GM18907 (cell line): ENCODE data around the gene BIRC6.
"Not testable (repeated sequence)": the region's sequence is repeated elsewhere in the genome, so short reads cannot be mapped to it uniquely, and the experiment has no call there.

Experiments used
- ATAC-seq: cut with Tn5 transposase; IDR thresholded peaks from one replicate; pipeline ENCODE4 v1.9.1; 2021; ENCODE audit warnings: mild to moderate bottlenecking, moderate library complexity; ENCODE audit not compliant: unreplicated experiment

Gene BIRC6, protein sequence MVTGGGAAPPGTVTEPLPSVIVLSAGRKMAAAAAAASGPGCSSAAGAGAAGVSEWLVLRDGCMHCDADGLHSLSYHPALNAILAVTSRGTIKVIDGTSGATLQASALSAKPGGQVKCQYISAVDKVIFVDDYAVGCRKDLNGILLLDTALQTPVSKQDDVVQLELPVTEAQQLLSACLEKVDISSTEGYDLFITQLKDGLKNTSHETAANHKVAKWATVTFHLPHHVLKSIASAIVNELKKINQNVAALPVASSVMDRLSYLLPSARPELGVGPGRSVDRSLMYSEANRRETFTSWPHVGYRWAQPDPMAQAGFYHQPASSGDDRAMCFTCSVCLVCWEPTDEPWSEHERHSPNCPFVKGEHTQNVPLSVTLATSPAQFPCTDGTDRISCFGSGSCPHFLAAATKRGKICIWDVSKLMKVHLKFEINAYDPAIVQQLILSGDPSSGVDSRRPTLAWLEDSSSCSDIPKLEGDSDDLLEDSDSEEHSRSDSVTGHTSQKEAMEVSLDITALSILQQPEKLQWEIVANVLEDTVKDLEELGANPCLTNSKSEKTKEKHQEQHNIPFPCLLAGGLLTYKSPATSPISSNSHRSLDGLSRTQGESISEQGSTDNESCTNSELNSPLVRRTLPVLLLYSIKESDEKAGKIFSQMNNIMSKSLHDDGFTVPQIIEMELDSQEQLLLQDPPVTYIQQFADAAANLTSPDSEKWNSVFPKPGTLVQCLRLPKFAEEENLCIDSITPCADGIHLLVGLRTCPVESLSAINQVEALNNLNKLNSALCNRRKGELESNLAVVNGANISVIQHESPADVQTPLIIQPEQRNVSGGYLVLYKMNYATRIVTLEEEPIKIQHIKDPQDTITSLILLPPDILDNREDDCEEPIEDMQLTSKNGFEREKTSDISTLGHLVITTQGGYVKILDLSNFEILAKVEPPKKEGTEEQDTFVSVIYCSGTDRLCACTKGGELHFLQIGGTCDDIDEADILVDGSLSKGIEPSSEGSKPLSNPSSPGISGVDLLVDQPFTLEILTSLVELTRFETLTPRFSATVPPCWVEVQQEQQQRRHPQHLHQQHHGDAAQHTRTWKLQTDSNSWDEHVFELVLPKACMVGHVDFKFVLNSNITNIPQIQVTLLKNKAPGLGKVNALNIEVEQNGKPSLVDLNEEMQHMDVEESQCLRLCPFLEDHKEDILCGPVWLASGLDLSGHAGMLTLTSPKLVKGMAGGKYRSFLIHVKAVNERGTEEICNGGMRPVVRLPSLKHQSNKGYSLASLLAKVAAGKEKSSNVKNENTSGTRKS (N-terminal part only)

DNA sequence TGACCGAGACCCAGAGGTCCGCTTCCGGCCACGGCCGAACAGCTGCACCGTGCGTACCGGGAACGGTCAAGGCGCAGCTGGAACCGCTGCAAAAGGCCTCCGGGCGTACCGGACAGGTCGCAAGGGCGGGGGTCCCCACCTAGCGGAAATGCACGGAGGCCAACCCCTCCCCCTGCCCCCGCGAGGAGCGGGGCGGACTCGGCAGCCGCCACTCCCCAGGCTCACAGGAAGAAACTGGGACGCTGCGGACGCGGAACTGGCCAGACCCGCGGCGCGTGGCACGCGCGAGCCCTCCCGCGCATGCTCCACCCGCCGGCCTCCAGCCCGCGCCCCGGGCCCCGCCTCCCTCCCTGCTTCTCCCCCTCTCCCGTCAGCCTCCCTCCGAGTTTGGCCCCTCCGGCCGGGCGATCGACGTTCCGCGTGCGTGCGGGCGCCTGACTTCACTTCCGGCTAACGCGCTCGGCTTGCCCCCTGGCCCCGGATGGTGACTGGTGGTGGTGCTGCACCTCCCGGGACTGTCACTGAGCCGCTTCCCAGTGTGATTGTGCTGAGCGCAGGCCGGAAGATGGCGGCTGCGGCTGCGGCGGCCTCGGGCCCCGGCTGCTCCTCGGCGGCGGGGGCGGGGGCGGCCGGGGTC lies at the start of gene BIRC6:
TSS of gene BIRC6 (plus strand) at position 343 of the 637 bp plus-strand sequence. CDS start at position 482, 139 bp downstream.
- ATAC-seq = peak; percentile 90

DNA sequence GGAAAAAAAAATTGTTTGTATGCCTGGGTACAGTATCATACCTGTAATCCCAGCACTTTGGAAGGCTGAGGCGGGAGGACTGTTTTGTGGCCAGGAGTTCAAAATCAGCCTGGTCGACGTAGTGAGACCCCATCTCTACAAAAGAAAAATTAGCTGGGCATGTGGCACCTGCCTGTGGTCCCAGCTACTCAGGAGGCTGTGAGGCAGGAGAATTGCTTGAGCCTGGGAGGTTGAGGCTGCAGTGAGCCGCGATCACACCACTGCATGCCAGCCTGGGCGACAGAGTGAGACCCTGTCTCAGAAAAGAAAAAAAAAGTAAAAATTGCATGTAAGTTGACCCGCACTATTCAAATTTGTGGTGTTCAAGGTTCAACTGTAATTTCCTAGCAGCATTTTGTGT lies 46.2 kb upstream of the BIRC6 start:
- ATAC-seq = no peak

DNA sequence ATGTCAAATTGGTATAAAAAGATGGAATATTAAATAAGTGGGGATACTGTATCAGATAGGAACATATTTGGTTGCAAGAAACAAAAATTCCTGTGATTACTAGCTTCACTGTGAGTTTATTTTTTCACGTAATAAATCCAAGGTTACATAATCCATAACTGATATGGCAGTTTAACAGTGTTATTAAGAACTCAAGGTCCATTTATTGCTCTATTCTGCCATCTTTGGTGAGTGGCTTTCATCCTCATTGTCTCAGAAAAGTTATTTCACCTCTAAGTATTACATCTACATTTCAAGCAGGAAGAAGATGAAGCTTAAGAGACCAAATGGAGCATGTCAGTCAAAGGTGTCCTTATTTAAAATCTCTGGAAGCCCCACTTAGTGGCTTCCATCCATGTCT lies 41.9 kb upstream of the BIRC6 start:
- ATAC-seq = no peak

GRCh38 chr2:32328679-32329078 lies 28.1 kb upstream of the BIRC6 start:
- not testable (repeated sequence) for ATAC-seq

GRCh38 chr2:32329180-32329980 lies 27.4 kb upstream of the BIRC6 start:
- not testable (repeated sequence) for ATAC-seq

DNA sequence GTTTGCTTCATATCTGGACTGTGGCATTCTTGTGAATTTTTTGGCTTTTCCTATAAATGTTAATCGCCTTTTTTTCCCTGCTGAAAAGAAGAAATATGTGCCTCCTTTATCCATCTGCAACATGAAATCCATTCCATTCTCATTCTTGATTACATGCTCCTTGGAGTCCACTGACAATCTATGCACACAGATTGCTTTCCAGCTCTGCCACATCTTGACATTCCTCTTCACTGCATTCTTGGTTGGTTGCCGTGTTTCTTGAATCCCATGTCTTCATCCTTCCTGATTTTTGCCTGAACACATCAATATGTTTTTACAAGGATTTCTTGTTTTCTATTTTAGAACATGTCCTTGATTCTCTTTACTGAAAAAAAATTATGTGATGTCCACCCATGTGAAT lies 26.7 kb upstream of the BIRC6 start:
- ATAC-seq = no peak

DNA sequence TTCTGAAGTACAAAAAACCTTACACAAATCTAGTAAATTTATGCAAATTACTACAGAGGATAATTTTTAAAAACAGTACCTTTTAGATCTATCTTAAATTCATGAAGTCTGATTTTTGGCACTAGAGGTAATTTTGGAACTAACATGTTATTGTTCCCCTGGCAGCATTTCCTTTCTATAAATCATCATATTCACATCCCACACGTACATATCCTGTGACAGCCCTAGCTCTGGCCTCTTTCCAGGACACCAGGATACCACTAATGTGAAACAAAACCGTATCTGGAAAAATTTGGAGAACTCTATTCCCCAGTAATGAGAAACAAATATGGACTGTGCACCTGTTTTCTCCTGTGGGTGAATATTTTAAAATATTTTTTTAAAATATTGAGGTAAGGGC lies 14.0 kb upstream of the BIRC6 start:
- no peak for ATAC-seq

- not testable (repeated sequence) for ATAC-seq
Observed at GRCh38 chr2:32350797-32351196, 6.0 kb upstream of the BIRC6 start.

DNA sequence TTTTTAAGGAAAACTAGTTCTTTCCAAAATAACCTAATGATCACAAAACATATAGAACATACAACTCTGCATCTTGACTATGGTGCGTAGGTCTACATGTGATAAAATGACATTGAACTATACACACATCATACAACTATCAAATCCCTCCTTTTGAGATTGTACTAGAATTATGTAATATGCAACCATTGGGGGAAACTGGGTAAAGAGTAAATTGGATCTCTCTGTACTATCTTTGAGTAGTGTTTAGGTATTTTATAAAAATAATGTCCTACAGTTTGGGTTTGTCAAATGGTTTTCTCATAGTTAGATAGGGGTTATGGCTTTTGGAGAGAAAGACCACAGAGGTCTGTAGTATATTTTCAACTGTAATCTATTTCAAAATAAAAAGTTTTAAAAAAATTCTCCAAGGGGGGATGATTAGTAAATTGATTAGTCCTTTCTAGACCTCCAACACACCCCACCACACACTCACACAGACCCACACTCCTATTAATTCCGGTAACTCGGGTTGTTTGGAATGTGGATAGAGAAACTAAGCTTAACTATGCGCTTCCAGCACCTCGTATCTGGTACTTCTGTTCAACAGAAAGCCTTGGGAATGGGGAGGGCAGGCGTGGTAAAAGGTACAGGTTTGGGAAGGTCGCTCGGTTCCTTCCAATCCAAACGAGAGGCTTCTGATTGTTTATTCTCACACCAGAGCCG lies 695 bp upstream of the BIRC6 start:
- no peak for ATAC-seq

- ATAC-seq = peak; percentile 22
Observed at GRCh38 chr2:32357318-32358110, 691 bp downstream of the BIRC6 start.

- no peak for ATAC-seq
Observed at GRCh38 chr2:32358111-32358482, 1.3 kb downstream of the BIRC6 start.

- ATAC-seq = no peak
Observed at GRCh38 chr2:32360416-32360815, 3.6 kb downstream of the BIRC6 start.

DNA sequence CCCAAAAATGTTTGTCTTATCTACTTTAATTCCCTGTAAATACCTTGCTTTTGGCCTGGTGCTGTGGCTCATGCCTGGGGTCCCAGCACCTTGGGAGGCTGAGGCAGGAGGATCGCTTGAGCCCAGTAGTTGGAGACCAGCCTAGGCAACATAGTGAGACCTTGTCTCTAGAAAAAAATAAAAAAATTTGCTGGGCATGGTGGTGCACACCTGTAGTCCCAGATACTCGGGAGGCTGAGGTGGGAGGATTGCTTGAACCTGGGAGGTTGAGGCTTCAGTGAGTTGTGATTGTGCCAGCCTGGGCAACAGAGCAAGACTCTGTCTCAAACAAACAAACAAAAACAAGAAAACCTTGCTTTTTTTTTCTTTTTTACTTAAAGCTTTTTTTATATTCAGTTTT lies 6.2 kb downstream of the BIRC6 start:
- ATAC-seq = not testable (repeated sequence)

DNA sequence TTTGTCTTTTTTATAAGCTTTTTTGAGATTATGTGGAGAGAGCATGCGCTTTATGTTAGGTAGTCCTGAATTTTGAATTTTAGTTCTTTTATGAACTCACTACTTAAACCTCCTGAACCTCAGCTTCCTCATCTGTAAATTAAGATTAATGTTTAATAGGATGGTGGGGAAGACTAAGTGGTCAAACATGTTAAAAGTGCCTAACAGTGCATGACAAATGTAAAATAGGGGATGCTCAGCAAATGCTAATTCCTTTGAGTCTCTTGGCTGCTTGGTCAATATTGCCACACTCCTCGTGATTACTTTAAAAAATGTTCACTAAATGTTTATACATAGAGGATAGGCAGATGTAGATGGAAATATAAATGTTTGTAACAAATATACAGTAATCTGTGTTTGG lies 6.8 kb downstream of the BIRC6 start:
- peak; percentile 74 for ATAC-seq

DNA sequence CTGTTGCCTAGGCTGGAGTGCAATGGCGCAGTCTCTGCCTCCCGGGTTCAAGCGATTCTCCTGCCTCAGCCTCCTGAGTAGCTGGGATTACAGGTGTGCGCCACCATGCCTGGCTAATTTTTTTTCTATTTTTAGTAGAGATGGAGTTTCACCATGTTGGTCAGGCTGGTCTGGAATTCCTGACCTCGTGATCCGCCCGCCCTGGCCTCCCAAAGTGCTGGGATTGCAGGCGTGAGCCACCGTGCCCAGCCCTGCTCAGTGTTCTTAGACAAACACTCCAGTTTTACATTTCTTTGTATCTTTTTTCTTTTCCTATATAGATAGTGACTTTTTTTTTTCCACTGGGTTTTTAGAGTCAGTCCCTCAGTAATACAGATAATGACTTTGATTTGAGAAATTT lies 7.5 kb downstream of the BIRC6 start:
- ATAC-seq = not testable (repeated sequence)

GRCh38 chr2:32365679-32366078 lies 8.9 kb downstream of the BIRC6 start:
- ATAC-seq = not testable (repeated sequence)

DNA sequence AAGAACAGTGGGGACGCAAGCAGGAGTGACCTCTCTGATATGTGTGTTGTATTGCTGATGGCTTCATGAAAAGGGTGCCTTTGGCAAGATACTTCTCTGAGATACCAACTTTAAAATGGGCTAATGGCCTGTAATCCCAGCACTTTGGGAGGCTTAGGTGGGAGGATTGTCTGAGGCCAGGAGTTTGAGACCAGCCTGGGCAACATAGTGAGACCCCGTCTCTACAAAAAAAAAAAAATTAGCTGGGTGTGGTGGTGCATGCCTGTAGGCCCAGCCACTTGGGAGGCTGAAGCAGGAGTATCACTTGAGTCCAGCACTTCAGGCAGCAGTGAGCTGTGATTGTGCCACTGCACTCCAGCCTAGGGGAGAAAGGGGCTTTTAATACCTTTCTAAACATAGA lies 9.8 kb downstream of the BIRC6 start:
- no peak for ATAC-seq

GRCh38 chr2:32369222-32369621 lies 12.4 kb downstream of the BIRC6 start:
- no peak for ATAC-seq
